ENCODE measurements around the gene KIF26A.

- TF ChIP-seq, protein P1, sequence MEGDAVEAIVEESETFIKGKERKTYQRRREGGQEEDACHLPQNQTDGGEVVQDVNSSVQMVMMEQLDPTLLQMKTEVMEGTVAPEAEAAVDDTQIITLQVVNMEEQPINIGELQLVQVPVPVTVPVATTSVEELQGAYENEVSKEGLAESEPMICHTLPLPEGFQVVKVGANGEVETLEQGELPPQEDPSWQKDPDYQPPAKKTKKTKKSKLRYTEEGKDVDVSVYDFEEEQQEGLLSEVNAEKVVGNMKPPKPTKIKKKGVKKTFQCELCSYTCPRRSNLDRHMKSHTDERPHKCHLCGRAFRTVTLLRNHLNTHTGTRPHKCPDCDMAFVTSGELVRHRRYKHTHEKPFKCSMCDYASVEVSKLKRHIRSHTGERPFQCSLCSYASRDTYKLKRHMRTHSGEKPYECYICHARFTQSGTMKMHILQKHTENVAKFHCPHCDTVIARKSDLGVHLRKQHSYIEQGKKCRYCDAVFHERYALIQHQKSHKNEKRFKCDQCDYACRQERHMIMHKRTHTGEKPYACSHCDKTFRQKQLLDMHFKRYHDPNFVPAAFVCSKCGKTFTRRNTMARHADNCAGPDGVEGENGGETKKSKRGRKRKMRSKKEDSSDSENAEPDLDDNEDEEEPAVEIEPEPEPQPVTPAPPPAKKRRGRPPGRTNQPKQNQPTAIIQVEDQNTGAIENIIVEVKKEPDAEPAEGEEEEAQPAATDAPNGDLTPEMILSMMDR (conservative IDR thresholded peaks at IDR 0.05; ENCODE audit: low read depth, low read length), result no peak
- TF ChIP-seq EZH2 (IDR thresholded peaks at IDR 0.05; ENCODE audit: low read length, unreplicated experiment) (no peak), EZH2phosphoT487 (IDR thresholded peaks at IDR 0.05; ENCODE audit: borderline replicate concordance, low read length) (no peak)
Observed at GRCh38 chr14:104163541-104163940, 25.2 kb downstream of the KIF26A start.
